ENCODE results near the gene CFAP61.

The CFAP61 gene

GRCh38 chr20:20226554-20226953, 174.2 kb downstream of the CFAP61 start:
- DNase-seq (ENCODE audit: low spot score) (no peak), ATAC-seq (ENCODE audit: low read depth) (no peak)
- no peaks in the 10 kb centered on the region for H3K9me3 ChIP-seq (ENCODE audit: severe bottlenecking)
- H3K36me3 ChIP-seq (ENCODE audit: low read depth) = no peaks in the 10 kb centered on the region
- H3K4me1 ChIP-seq (ENCODE audit: insufficient read depth, poor library complexity, severe bottlenecking) = no peaks in the 10 kb centered on the region
- no peak overlapping the region for H3K4me3 ChIP-seq (ENCODE audit: severe bottlenecking)
- TF ChIP-seq CTCF (IDR thresholded peaks at IDR 0.05; ENCODE audit: poor library complexity, severe bottlenecking) = no peak
- no peak overlapping the region for H3K27ac ChIP-seq (ENCODE audit: poor library complexity, severe bottlenecking)
- H3K27me3 ChIP-seq (ENCODE audit: insufficient read depth, poor library complexity, severe bottlenecking) = peaks cover 17% of the 10 kb centered on the region

GRCh38 chr20:20227013-20227571, 174.8 kb downstream of the CFAP61 start:
- no peaks in the 10 kb centered on the region for H3K9me3 ChIP-seq (ENCODE audit: severe bottlenecking)
- DNase-seq (ENCODE audit: low spot score) = no peak
- H3K27ac ChIP-seq (ENCODE audit: poor library complexity, severe bottlenecking) = no peak overlapping the region
- no peak overlapping the region for H3K4me3 ChIP-seq (ENCODE audit: severe bottlenecking)
- peaks cover 14% of the 10 kb centered on the region for H3K27me3 ChIP-seq (ENCODE audit: insufficient read depth, poor library complexity, severe bottlenecking)
- H3K4me1 ChIP-seq (ENCODE audit: insufficient read depth, poor library complexity, severe bottlenecking) = no peaks in the 10 kb centered on the region
- no peaks in the 10 kb centered on the region for H3K36me3 ChIP-seq (ENCODE audit: low read depth)
- no peak for ATAC-seq (ENCODE audit: low read depth)
- no peak for TF ChIP-seq CTCF (IDR thresholded peaks at IDR 0.05; ENCODE audit: poor library complexity, severe bottlenecking)

GRCh38 chr20:20228351-20228750, 176.0 kb downstream of the CFAP61 start:
- peaks cover 6% of the 10 kb centered on the region for H3K27me3 ChIP-seq (ENCODE audit: insufficient read depth, poor library complexity, severe bottlenecking)
- H3K9me3 ChIP-seq (ENCODE audit: severe bottlenecking) = no peaks in the 10 kb centered on the region
- no peaks in the 10 kb centered on the region for H3K4me1 ChIP-seq (ENCODE audit: insufficient read depth, poor library complexity, severe bottlenecking)
- no peak overlapping the region for H3K27ac ChIP-seq (ENCODE audit: poor library complexity, severe bottlenecking)
- DNase-seq (ENCODE audit: low spot score) (no peak), ATAC-seq (ENCODE audit: low read depth) (no peak)
- no peak for TF ChIP-seq CTCF (IDR thresholded peaks at IDR 0.05; ENCODE audit: poor library complexity, severe bottlenecking)
- no peaks in the 10 kb centered on the region for H3K36me3 ChIP-seq (ENCODE audit: low read depth)
- no peak overlapping the region for H3K4me3 ChIP-seq (ENCODE audit: severe bottlenecking)

- H3K27ac ChIP-seq (ENCODE audit: poor library complexity, severe bottlenecking) = no peak overlapping the region
- no peak overlapping the region for H3K4me3 ChIP-seq (ENCODE audit: severe bottlenecking)
- H3K27me3 ChIP-seq (ENCODE audit: insufficient read depth, poor library complexity, severe bottlenecking) = no peaks in the 10 kb centered on the region
- TF ChIP-seq CTCF (IDR thresholded peaks at IDR 0.05; ENCODE audit: poor library complexity, severe bottlenecking) = no peak
- no peaks in the 10 kb centered on the region for H3K36me3 ChIP-seq (ENCODE audit: low read depth)
- ATAC-seq (ENCODE audit: low read depth) (peak; percentile 59; the same call in 1 of the 3 replicates), DNase-seq (ENCODE audit: low spot score) (no peak)
- H3K9me3 ChIP-seq (ENCODE audit: severe bottlenecking) = no peaks in the 10 kb centered on the region
- no peaks in the 10 kb centered on the region for H3K4me1 ChIP-seq (ENCODE audit: insufficient read depth, poor library complexity, severe bottlenecking)
These were observed 177.3 kb downstream of the CFAP61 start for GRCh38 chr20:20229595-20229994.

GRCh38 chr20:20230741-20231140, 178.4 kb downstream of the CFAP61 start:
- ATAC-seq (ENCODE audit: low read depth) (no peak), DNase-seq (ENCODE audit: low spot score) (no peak)
- Histone ChIP-seq H3K27ac (ENCODE audit: poor library complexity, severe bottlenecking) (no peak overlapping the region), H3K36me3 (ENCODE audit: low read depth) (no peaks in the 10 kb centered on the region), H3K4me3 (ENCODE audit: severe bottlenecking) (no peak overlapping the region), H3K4me1 (ENCODE audit: insufficient read depth, poor library complexity, severe bottlenecking) (no peaks in the 10 kb centered on the region), H3K9me3 (ENCODE audit: severe bottlenecking) (no peaks in the 10 kb centered on the region), H3K27me3 (ENCODE audit: insufficient read depth, poor library complexity, severe bottlenecking) (no peaks in the 10 kb centered on the region)
- TF ChIP-seq CTCF (IDR thresholded peaks at IDR 0.05; ENCODE audit: poor library complexity, severe bottlenecking) = no peak
